Glomerular endothelial cell (primary cell): ENCODE results near the gene CNIH1. TPM values are rescaled to one million over a fixed set of nuclear protein-coding genes. Genes with fewer than 3 reads are reported as not detected.
"Not testable (repeated sequence)": the region's sequence is repeated elsewhere in the genome, so short reads cannot be mapped to it uniquely, and the experiment has no call there.

Experiments used
- DNase-seq: peaks from one replicate; pipeline ENCODE4 v3.0.0-alpha.2; 2011; ENCODE audit warnings: low read depth, low spot score; ENCODE audit errors: extremely low read depth
- total RNA-seq: library from RNA; depleted of rRNA; stranded (reverse); fragments of >200 nt; gene quantifications from 2 replicates; pipeline ENCODE4 v1.2.3, GENCODE V29; 2015

The CNIH1 gene
- total RNA-seq, 1 donor from 2014 or later, result 165 TPM

GRCh38 chr14:54437954-54438353 is 3.2 kb downstream of the CNIH1 start:
- not testable (repeated sequence) for DNase-seq

GRCh38 chr14:54435500-54435981 is 5.6 kb downstream of the CNIH1 start:
- peak; percentile 44 for DNase-seq

GRCh38 chr14:54428527-54428926 is 12.6 kb downstream of the CNIH1 start:
- no peak for DNase-seq

GRCh38 chr14:54427871-54428270 is 13.3 kb downstream of the CNIH1 start:
- DNase-seq, result no peak

- DNase-seq, result no peak
Observed at GRCh38 chr14:54425537-54426274, 15.5 kb downstream of the CNIH1 start.

- no peak for DNase-seq
Observed at GRCh38 chr14:54425068-54425467, 16.1 kb downstream of the CNIH1 start.

GRCh38 chr14:54424479-54424901 is 16.7 kb downstream of the CNIH1 start:
- DNase-seq, result no peak

- no peak for DNase-seq
Observed at GRCh38 chr14:54423991-54424390, 17.2 kb downstream of the CNIH1 start.

- peak; percentile 29 for DNase-seq
Observed at GRCh38 chr14:54420478-54421142, 20.6 kb downstream of the CNIH1 start.

GRCh38 chr14:54411371-54411770 is 29.8 kb downstream of the CNIH1 start:
- no peak for DNase-seq

GRCh38 chr14:54410215-54410614 is 31.0 kb downstream of the CNIH1 start:
- no peak for DNase-seq

GRCh38 chr14:54403401-54404005 is 37.7 kb downstream of the CNIH1 start:
- not testable (repeated sequence) for DNase-seq

GRCh38 chr14:54399560-54399959 is 41.6 kb downstream of the CNIH1 start:
- no peak for DNase-seq

- DNase-seq, result peak; percentile 95
Observed at GRCh38 chr14:54396493-54397335, 44.5 kb downstream of the CNIH1 start, which contains the start of gene CDKN3. TSS of gene CDKN3 (plus strand) at chr14:54397007. CDS start at chr14:54397069, 62 bp downstream.

- no peak for DNase-seq
Observed at GRCh38 chr14:54396183-54396492, 45.0 kb downstream of the CNIH1 start.

GRCh38 chr14:54395716-54396115 is 45.5 kb downstream of the CNIH1 start:
- no peak for DNase-seq

GRCh38 chr14:54395284-54395683 is 45.9 kb downstream of the CNIH1 start:
- no peak for DNase-seq

GRCh38 chr14:54394596-54394995 is 46.6 kb downstream of the CNIH1 start:
- no peak for DNase-seq

GRCh38 chr14:54392986-54393884 is 47.9 kb downstream of the CNIH1 start:
- DNase-seq, result not testable (repeated sequence)
